HCT116 (cell line): ENCODE results near the gene GALNT7.

ENCODE experiments used
- ELF1 ChIP-seq: IDR thresholded peaks from 2 replicates; pipeline ENCODE4 v1.6.1; 2012; ENCODE audit warnings: low read depth, borderline replicate concordance
- EZH2 ChIP-seq: fragments of 200-600 bp; sonication (generic); IDR thresholded peaks from 2 replicates; pipeline ENCODE4 v1.6.1; 2017; ENCODE audit warnings: antibody characterized with exemption, mixed run types
- POLR2A ChIP-seq: IDR thresholded peaks from 2 replicates; pipeline ENCODE4 v1.7.0; 2011; ENCODE audit warnings: borderline replicate concordance; ENCODE audit not compliant: insufficient read depth, insufficient read length; ENCODE audit errors: extremely low read depth
- POLR2AphosphoS5 ChIP-seq: IDR thresholded peaks from 2 replicates; pipeline ENCODE4 v1.6.1; 2011; ENCODE audit warnings: mild to moderate bottlenecking, low read depth, low read length, moderate library complexity
- TF ChIP-seq, protein P1 (sequence below), 3 experiments: fragments of 200-600 bp in 1 of 3; sonication (generic) in 1 of 3; IDR thresholded peaks in 2 of 3; conservative IDR thresholded peaks in 1 of 3; 2 replicates each; pipeline ENCODE4 v1.5.1; 2012 to 2017; ENCODE audit warnings: low read depth in 2 of 3, low read length in 2 of 3, antibody characterized with exemption in 1 of 3, borderline replicate concordance in 1 of 3, control low read depth in 1 of 3, mild to moderate bottlenecking in 1 of 3, mixed read lengths in 1 of 3, mixed run types in 1 of 3, moderate library complexity in 1 of 3; ENCODE audit not compliant: insufficient read depth in 1 of 3

DNA sequence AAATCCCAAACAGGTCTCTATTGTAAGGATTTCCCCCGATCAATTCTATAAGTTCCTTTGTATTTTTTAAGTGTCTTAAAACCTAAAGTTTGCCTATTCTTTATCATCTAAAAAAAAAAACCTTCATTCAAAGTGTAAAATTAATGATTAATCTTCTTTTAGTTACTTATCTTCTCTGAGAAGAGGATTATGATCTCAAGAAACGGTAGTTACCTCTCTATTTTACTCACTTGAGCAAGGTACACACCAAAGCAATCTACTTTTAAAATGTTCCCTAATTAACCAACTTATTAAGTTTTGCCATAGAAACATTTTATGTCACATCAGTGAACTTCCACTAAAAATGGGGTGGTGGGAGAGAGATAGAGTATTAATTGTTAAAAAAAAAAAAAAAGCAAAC is 15.2 kb upstream of the GALNT7 start:
- TF ChIP-seq POLR2AphosphoS5 (no peak), ELF1 (no peak), EZH2 (no peak), POLR2A (no peak)
- TF ChIP-seq, protein P1, sequence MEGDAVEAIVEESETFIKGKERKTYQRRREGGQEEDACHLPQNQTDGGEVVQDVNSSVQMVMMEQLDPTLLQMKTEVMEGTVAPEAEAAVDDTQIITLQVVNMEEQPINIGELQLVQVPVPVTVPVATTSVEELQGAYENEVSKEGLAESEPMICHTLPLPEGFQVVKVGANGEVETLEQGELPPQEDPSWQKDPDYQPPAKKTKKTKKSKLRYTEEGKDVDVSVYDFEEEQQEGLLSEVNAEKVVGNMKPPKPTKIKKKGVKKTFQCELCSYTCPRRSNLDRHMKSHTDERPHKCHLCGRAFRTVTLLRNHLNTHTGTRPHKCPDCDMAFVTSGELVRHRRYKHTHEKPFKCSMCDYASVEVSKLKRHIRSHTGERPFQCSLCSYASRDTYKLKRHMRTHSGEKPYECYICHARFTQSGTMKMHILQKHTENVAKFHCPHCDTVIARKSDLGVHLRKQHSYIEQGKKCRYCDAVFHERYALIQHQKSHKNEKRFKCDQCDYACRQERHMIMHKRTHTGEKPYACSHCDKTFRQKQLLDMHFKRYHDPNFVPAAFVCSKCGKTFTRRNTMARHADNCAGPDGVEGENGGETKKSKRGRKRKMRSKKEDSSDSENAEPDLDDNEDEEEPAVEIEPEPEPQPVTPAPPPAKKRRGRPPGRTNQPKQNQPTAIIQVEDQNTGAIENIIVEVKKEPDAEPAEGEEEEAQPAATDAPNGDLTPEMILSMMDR (IDR thresholded peaks at IDR 0.05 in 2 of 3, conservative IDR thresholded peaks at IDR 0.05 in 1 of 3; ENCODE audit: borderline replicate concordance in 1 of 3, insufficient read depth in 1 of 3, low read depth in 2 of 3, low read length in 2 of 3): no peak
